Right lobe of liver (tissue), 6 donors: Measurements from ENCODE around the gene GAS5. TPM values are rescaled to one million over a fixed set of nuclear protein-coding genes. Genes with fewer than 3 reads are reported as not detected.
"Not testable (repeated sequence)": the region's sequence is repeated elsewhere in the genome, so short reads cannot be mapped to it uniquely, and the experiment has no call there.

ENCODE experiments used
- ATAC-seq, 4 donors: fragments of 200-7000 bp; cut with Tn5 transposase; one replicate each; pipeline ENCODE4 v1.9.1; 2020; ENCODE audit warnings: mild to moderate bottlenecking in 4 of 4, moderate library complexity in 4 of 4
- DNase-seq, 3 donors: peaks; one replicate each; pipeline ENCODE4 v3.0.0-alpha.2; 2020
- H3K27ac ChIP-seq, 3 donors: fragments of 200-600 bp; one replicate each; pipeline ENCODE4 v1.8.0; 2022
- H3K27me3 ChIP-seq, 2 donors: fragments of 200-600 bp; one replicate each; pipeline ENCODE4 v1.8.0; 2022
- H3K36me3 ChIP-seq, 4 donors: fragments of 200-600 bp; sonication (generic) in 1 of 4; one replicate each; pipeline versions ENCODE4 v1.5.1 to v1.8.0; 2017 to 2022; ENCODE audit warnings: control low read depth in 1 of 4
- H3K4me1 ChIP-seq, 4 donors: fragments of 200-600 bp; sonication (generic) in 1 of 4; one replicate each; pipeline versions ENCODE4 v1.5.1 to v1.8.0; 2017 to 2022; ENCODE audit warnings: control low read depth in 1 of 4
- H3K4me3 ChIP-seq, 3 donors: fragments of 200-600 bp; one replicate each; pipeline ENCODE4 v1.8.0; 2022
- H3K9me3 ChIP-seq, 4 donors: fragments of 200-600 bp; sonication (generic) in 1 of 4; one replicate each; pipeline versions ENCODE4 v1.5.1 to v1.8.0; 2017 to 2022; ENCODE audit warnings: control low read depth in 1 of 4
- CTCF ChIP-seq, 4 donors: fragments of 200-600 bp in 3 of 4; fragments of 450-650 bp in 1 of 4; IDR thresholded peaks; one replicate each; pipeline versions ENCODE4 v1.5.1 to v1.8.0; 2016 to 2022; ENCODE audit warnings: antibody characterized with exemption in 4 of 4, mild to moderate bottlenecking in 2 of 4
- POLR2A ChIP-seq: fragments of 450-650 bp; IDR thresholded peaks from one replicate; pipeline ENCODE4 v1.6.1; 2017; ENCODE audit warnings: antibody characterized with exemption, mild to moderate bottlenecking
- WGBS: methylation state at CpG from one replicate; pipeline ENCODE4 v1.1.6; 2018; ENCODE audit warnings: low coverage, low lambda C conversion rate; ENCODE audit not compliant: insufficient coverage; ENCODE audit errors: missing lambda C conversion rate; 5-methylcytosine and 5-hydroxymethylcytosine counted together
- intact Hi-C, 2 donors: fragments of 100-400 bp; cut with DNase I; formaldehyde crosslinking; loops; one replicate each; pipeline versions ENCODE4 v1.11.2 to v1.14.1; 2022
- total RNA-seq, 6 experiments: library from RNA; depleted of rRNA in 2 of 6; stranded (reverse); fragments of >200 nt in 2 of 6; fragmentation: NEBNext Ultra II Directional in 3 of 6; extraction: Animal tissue kit (Norgen Biotek cat#: 25700) in 3 of 6; gene quantifications; one replicate each; pipeline versions ENCODE4 v1.1.0 to v1.2.4, GENCODE V29; 2016 to 2023
- donor health status: DM: no; HTN: yes; CAD: no.
- donor health status: DM: no; HTN: no; CAD: no.
- donor health status: DM: no; HTN: no; CAD: no.
- donor health status: DM: no; HTN: yes; CAD: no.
- donor health status: DM: no; HTN: yes; CAD: no.

The GAS5 gene
- total RNA-seq, 6 experiments from 2014 or later: 37.4 to 85.2 (median 61.5) TPM

GRCh38 chr1:173861731-173862145, 6.1 kb downstream of the GAS5 start:
- Histone ChIP-seq H3K27ac (no peak overlapping the region), H3K9me3 (no peaks in the 10 kb centered on the region), H3K4me3 (no peak overlapping the region), H3K27me3 (no peaks in the 10 kb centered on the region), H3K4me1 (peaks cover 0 to 18% (median 8%) of the 10 kb centered on the region in 4 donors), H3K36me3 (peaks cover 16 to 69% (median 24%) of the 10 kb centered on the region in 4 donors)
- intact Hi-C loops: no loop called here
- ATAC-seq (no peak), DNase-seq (no peak)
- WGBS: 94% methylated on average over 3 of the region's 7 CpGs
- TF ChIP-seq POLR2A (no peak), CTCF (IDR thresholded peaks at IDR 0.05) (no peak)

DNA sequence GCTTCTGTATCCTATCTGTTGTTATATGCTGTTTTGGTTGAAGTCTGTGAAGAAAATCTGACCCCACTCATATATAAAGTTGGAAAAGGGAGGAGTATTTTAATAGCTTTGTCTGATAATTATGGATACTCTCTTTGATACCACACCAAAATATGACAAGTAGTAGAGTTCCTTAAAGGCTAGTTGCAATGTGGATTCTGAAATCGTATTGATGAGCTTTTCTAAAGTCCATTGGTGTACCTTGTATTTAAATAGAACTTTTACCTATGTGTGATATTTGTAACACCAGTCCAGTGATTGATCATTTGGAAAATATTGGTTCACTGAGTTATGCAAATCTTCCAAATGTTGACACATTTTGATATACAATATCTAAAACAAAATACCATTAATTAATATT, 7.7 kb downstream of the GAS5 start:
- intact Hi-C loops: no loop called here
- H3K4me1 ChIP-seq: peaks cover 0 to 1% (median under 1%) of the 10 kb centered on the region in 4 donors
- 100% methylated on average over 1 of the region's 1 CpG for WGBS
- no peak for DNase-seq
- TF ChIP-seq CTCF (IDR thresholded peaks at IDR 0.05) (no peak), POLR2A (no peak)
- H3K36me3 ChIP-seq: peaks cover 8 to 58% (median 19%) of the 10 kb centered on the region in 4 donors
- no peaks in the 10 kb centered on the region for H3K27me3 ChIP-seq
- ATAC-seq: no peak
- no peaks in the 10 kb centered on the region for H3K9me3 ChIP-seq
- no peak overlapping the region for H3K27ac ChIP-seq
- no peak overlapping the region for H3K4me3 ChIP-seq

DNA sequence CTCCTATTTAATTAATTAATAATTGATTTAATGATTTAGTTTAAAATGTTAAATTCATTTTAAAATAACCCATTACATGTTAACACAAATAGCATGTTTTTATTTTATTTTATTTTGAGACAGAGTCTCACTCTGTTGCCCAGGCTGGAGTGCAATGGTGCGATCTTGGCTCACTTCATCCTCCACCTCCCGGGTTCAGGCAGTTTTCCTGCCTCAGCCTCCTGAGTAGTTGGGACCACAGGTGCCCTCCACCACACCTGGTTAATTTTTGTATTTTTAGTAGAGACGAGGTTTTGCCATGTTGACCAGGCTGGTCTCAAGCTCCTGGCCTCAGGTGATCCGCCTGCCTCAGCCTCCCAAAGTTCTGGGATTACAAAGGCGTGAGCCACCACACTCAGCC, 8.2 kb downstream of the GAS5 start:
- not testable (repeated sequence) for ATAC-seq, H3K27ac ChIP-seq
- WGBS: 95% methylated on average over 5 of the region's 5 CpGs

DNA sequence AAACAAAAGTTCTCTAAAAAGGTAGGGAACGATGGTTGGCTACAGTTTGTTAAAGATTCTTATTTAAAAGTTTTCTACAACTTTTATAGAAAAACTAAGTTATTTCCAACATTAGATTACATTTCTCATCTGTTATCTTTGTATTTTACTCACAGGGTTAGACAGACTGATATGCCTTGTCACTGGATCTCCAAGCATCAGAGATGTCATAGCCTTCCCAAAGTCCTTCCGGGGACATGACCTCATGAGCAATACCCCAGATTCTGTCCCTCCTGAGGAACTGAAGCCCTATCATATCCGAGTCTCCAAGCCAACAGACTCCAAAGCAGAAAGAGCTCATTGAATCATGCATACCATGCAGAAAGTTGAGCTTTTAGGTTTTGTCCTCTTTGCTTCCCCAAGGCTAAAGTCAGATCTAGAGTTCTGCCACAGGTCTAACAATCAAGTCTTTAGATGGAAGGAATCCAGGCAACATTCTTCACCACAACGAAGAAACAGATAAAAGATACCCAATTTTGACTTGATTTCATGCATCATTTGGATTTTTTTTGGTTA, 10.3 kb downstream of the GAS5 start:
- intact Hi-C loops: no loop called here
- 73% methylated on average over 3 of the region's 4 CpGs for WGBS
- H3K36me3 ChIP-seq: peaks cover 0 to 44% (median 2%) of the 10 kb centered on the region in 4 donors
- no peak for DNase-seq
- no peak for ATAC-seq
- no peak overlapping the region for H3K27ac ChIP-seq
- no peak overlapping the region for H3K4me3 ChIP-seq
- TF ChIP-seq POLR2A: no peak
- no peak for TF ChIP-seq CTCF (IDR thresholded peaks at IDR 0.05)
- no peaks in the 10 kb centered on the region for H3K27me3 ChIP-seq
- H3K4me1 ChIP-seq: no peaks in the 10 kb centered on the region
- H3K9me3 ChIP-seq: no peaks in the 10 kb centered on the region

More for the DNA sequence above, 8.2 kb downstream of the GAS5 start:
- H3K4me1 ChIP-seq, H3K4me3 ChIP-seq, H3K27me3 ChIP-seq, DNase-seq, H3K9me3 ChIP-seq, intact Hi-C loops: not testable (repeated sequence)
- peaks cover 3 to 53% (median 15%) of the 10 kb centered on the region in 4 donors for H3K36me3 ChIP-seq

DNA sequence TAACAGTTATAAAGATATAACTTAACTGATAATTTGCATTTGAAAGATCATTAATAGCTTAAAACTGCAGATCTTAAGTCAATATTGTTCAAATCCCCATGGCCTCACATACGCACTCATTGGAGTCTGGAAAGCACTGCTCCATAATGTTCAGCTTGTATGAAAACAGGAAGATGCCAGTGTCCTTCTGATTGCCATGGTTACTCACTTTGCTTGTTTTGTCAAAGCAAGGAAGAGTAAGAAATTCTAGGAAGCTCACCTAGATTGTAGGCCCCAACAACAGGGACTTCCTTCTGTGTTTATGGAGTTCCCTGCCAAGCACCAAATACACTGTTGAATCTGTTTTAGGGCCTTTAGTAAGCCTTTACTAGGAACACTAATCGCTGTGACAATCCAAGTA, 10.9 kb downstream of the GAS5 start:
- Histone ChIP-seq H3K27ac (no peak overlapping the region), H3K4me1 (no peaks in the 10 kb centered on the region), H3K4me3 (no peak overlapping the region), H3K27me3 (no peaks in the 10 kb centered on the region), H3K36me3 (peaks cover 0 to 44% (median 2%) of the 10 kb centered on the region in 4 donors), H3K9me3 (no peaks in the 10 kb centered on the region)
- no peak for ATAC-seq
- TF ChIP-seq POLR2A (no peak), CTCF (IDR thresholded peaks at IDR 0.05) (no peak)
- no peak for DNase-seq
- 94% methylated on average over 2 of the region's 2 CpGs for WGBS
- intact Hi-C loops: no loop called here
